Measurements from ENCODE around the gene C21orf58.
"Not testable (repeated sequence)": the region's sequence is repeated elsewhere in the genome, so short reads cannot be mapped to it uniquely, and the experiment has no call there.

Gene C21orf58

GRCh38 chr21:46323710-46324389, at the start of gene C21orf58, which contains the start of gene PCNT:
C21orf58 (minus strand) TSS chr21:46323870; CDS start chr21:46322738, 1,132 bp downstream.
PCNT (plus strand) TSS chr21:46324156; CDS start chr21:46324229, 73 bp downstream.
- peak within 1 kb of the TSS; percentile 85 to 93 for H3K4me3 ChIP-seq (ENCODE audit: low read length in 2 of 2)
- peak within 1 kb of the TSS; percentile 76 to 88 for H3K9ac ChIP-seq (ENCODE audit: low read length in 2 of 2)
- no peaks in the 10 kb centered on the region for H3K9me3 ChIP-seq (ENCODE audit: control insufficient read depth in 2 of 2, low read length in 2 of 2)
- H3K4me1 ChIP-seq (ENCODE audit: control insufficient read depth, insufficient read depth, low read length): peaks cover 19% of the 10 kb centered on the region
- H3K36me3 ChIP-seq (ENCODE audit: control insufficient read depth in 2 of 2, insufficient read depth in 2 of 2, low read length in 2 of 2): no peaks in the 10 kb centered on the region
- no peaks in the 10 kb centered on the region for H3K27me3 ChIP-seq (ENCODE audit: control insufficient read depth in 1 of 2, insufficient read depth in 2 of 2, low read length in 2 of 2)
- H3K27ac ChIP-seq (ENCODE audit: low read length): peak within 1 kb of the TSS; percentile 87

- H3K9ac ChIP-seq (ENCODE audit: low read length in 2 of 2); H3K9me3 ChIP-seq (ENCODE audit: control insufficient read depth in 2 of 2, low read length in 2 of 2); H3K4me1 ChIP-seq (ENCODE audit: control insufficient read depth, insufficient read depth, low read length); H3K27me3 ChIP-seq (ENCODE audit: control insufficient read depth in 1 of 2, insufficient read depth in 2 of 2, low read length in 2 of 2); H3K27ac ChIP-seq (ENCODE audit: low read length); H3K4me3 ChIP-seq (ENCODE audit: low read length in 2 of 2): not testable (repeated sequence)
- H3K36me3 ChIP-seq (ENCODE audit: control insufficient read depth in 2 of 2, insufficient read depth in 2 of 2, low read length in 2 of 2): peaks cover 6 to 14% of the 10 kb centered on the region in 2 donors
These were observed 49.3 kb upstream of the C21orf58 start for GRCh38 chr21:46372947-46373346.

GRCh38 chr21:46372014-46372485, 48.4 kb upstream of the C21orf58 start:
- Histone ChIP-seq H3K9me3 (ENCODE audit: control insufficient read depth in 2 of 2, low read length in 2 of 2) (no peaks in the 10 kb centered on the region), H3K4me1 (ENCODE audit: control insufficient read depth, insufficient read depth, low read length) (no peaks in the 10 kb centered on the region), H3K36me3 (ENCODE audit: control insufficient read depth in 2 of 2, insufficient read depth in 2 of 2, low read length in 2 of 2) (peaks cover 13 to 17% of the 10 kb centered on the region in 2 donors), H3K9ac (ENCODE audit: low read length in 2 of 2) (no peak overlapping the region), H3K27me3 (ENCODE audit: control insufficient read depth in 1 of 2, insufficient read depth in 2 of 2, low read length in 2 of 2) (no peaks in the 10 kb centered on the region), H3K4me3 (ENCODE audit: low read length in 2 of 2) (no peak overlapping the region), H3K27ac (ENCODE audit: low read length) (no peak overlapping the region)

- H3K9me3 ChIP-seq (ENCODE audit: control insufficient read depth in 2 of 2, low read length in 2 of 2): no peaks in the 10 kb centered on the region
- H3K36me3 ChIP-seq (ENCODE audit: control insufficient read depth in 2 of 2, insufficient read depth in 2 of 2, low read length in 2 of 2): peaks cover 17 to 23% of the 10 kb centered on the region in 2 donors
- H3K4me3 ChIP-seq (ENCODE audit: low read length in 2 of 2): no peak overlapping the region
- H3K4me1 ChIP-seq (ENCODE audit: control insufficient read depth, insufficient read depth, low read length): no peaks in the 10 kb centered on the region
- H3K27me3 ChIP-seq (ENCODE audit: control insufficient read depth in 1 of 2, insufficient read depth in 2 of 2, low read length in 2 of 2): no peaks in the 10 kb centered on the region
- no peak overlapping the region for H3K9ac ChIP-seq (ENCODE audit: low read length in 2 of 2)
- H3K27ac ChIP-seq (ENCODE audit: low read length): no peak overlapping the region
These were observed 47.7 kb upstream of the C21orf58 start for GRCh38 chr21:46371204-46372013.

GRCh38 chr21:46369520-46370235, 46.0 kb upstream of the C21orf58 start:
- Histone ChIP-seq H3K9ac (ENCODE audit: low read length in 2 of 2) (no peak overlapping the region), H3K9me3 (ENCODE audit: control insufficient read depth in 2 of 2, low read length in 2 of 2) (no peaks in the 10 kb centered on the region), H3K27me3 (ENCODE audit: control insufficient read depth in 1 of 2, insufficient read depth in 2 of 2, low read length in 2 of 2) (no peaks in the 10 kb centered on the region), H3K4me1 (ENCODE audit: control insufficient read depth, insufficient read depth, low read length) (no peaks in the 10 kb centered on the region), H3K4me3 (ENCODE audit: low read length in 2 of 2) (no peak overlapping the region), H3K36me3 (ENCODE audit: control insufficient read depth in 2 of 2, insufficient read depth in 2 of 2, low read length in 2 of 2) (peaks cover 17 to 30% of the 10 kb centered on the region in 2 donors), H3K27ac (ENCODE audit: low read length) (no peak overlapping the region)

- no peak overlapping the region for H3K4me3 ChIP-seq (ENCODE audit: low read length in 2 of 2)
- no peak overlapping the region for H3K9ac ChIP-seq (ENCODE audit: low read length in 2 of 2)
- H3K4me1 ChIP-seq (ENCODE audit: control insufficient read depth, insufficient read depth, low read length): no peaks in the 10 kb centered on the region
- H3K27me3 ChIP-seq (ENCODE audit: control insufficient read depth in 1 of 2, insufficient read depth in 2 of 2, low read length in 2 of 2): no peaks in the 10 kb centered on the region
- no peak overlapping the region for H3K27ac ChIP-seq (ENCODE audit: low read length)
- peaks cover 21 to 31% of the 10 kb centered on the region in 2 donors for H3K36me3 ChIP-seq (ENCODE audit: control insufficient read depth in 2 of 2, insufficient read depth in 2 of 2, low read length in 2 of 2)
- H3K9me3 ChIP-seq (ENCODE audit: control insufficient read depth in 2 of 2, low read length in 2 of 2): no peaks in the 10 kb centered on the region
These were observed 45.0 kb upstream of the C21orf58 start for GRCh38 chr21:46368533-46369285.

GRCh38 chr21:46366966-46367365, 43.3 kb upstream of the C21orf58 start:
- H3K36me3 ChIP-seq (ENCODE audit: control insufficient read depth in 2 of 2, insufficient read depth in 2 of 2, low read length in 2 of 2): peaks cover 30 to 36% of the 10 kb centered on the region in 2 donors
- H3K9me3 ChIP-seq (ENCODE audit: control insufficient read depth in 2 of 2, low read length in 2 of 2): no peaks in the 10 kb centered on the region
- no peaks in the 10 kb centered on the region for H3K4me1 ChIP-seq (ENCODE audit: control insufficient read depth, insufficient read depth, low read length)
- no peaks in the 10 kb centered on the region for H3K27me3 ChIP-seq (ENCODE audit: control insufficient read depth in 1 of 2, insufficient read depth in 2 of 2, low read length in 2 of 2)
- H3K9ac ChIP-seq (ENCODE audit: low read length in 2 of 2): no peak overlapping the region
- H3K4me3 ChIP-seq (ENCODE audit: low read length in 2 of 2): no peak overlapping the region
- H3K27ac ChIP-seq (ENCODE audit: low read length): no peak overlapping the region

- Histone ChIP-seq H3K36me3 (ENCODE audit: control insufficient read depth in 2 of 2, insufficient read depth in 2 of 2, low read length in 2 of 2) (peaks cover 30 to 34% of the 10 kb centered on the region in 2 donors), H3K9me3 (ENCODE audit: control insufficient read depth in 2 of 2, low read length in 2 of 2) (no peaks in the 10 kb centered on the region), H3K27me3 (ENCODE audit: control insufficient read depth in 1 of 2, insufficient read depth in 2 of 2, low read length in 2 of 2) (no peaks in the 10 kb centered on the region), H3K4me1 (ENCODE audit: control insufficient read depth, insufficient read depth, low read length) (no peaks in the 10 kb centered on the region), H3K4me3 (ENCODE audit: low read length in 2 of 2) (no peak overlapping the region), H3K27ac (ENCODE audit: low read length) (no peak overlapping the region), H3K9ac (ENCODE audit: low read length in 2 of 2) (no peak overlapping the region)
These were observed 42.9 kb upstream of the C21orf58 start for GRCh38 chr21:46366561-46366960.

- H3K4me3 ChIP-seq (ENCODE audit: low read length in 2 of 2): no peak overlapping the region
- H3K4me1 ChIP-seq (ENCODE audit: control insufficient read depth, insufficient read depth, low read length): no peaks in the 10 kb centered on the region
- H3K27ac ChIP-seq (ENCODE audit: low read length): no peak overlapping the region
- no peaks in the 10 kb centered on the region for H3K9me3 ChIP-seq (ENCODE audit: control insufficient read depth in 2 of 2, low read length in 2 of 2)
- H3K36me3 ChIP-seq (ENCODE audit: control insufficient read depth in 2 of 2, insufficient read depth in 2 of 2, low read length in 2 of 2): peaks cover 33 to 37% of the 10 kb centered on the region in 2 donors
- no peak overlapping the region for H3K9ac ChIP-seq (ENCODE audit: low read length in 2 of 2)
- no peaks in the 10 kb centered on the region for H3K27me3 ChIP-seq (ENCODE audit: control insufficient read depth in 1 of 2, insufficient read depth in 2 of 2, low read length in 2 of 2)
These were observed 42.4 kb upstream of the C21orf58 start for GRCh38 chr21:46366091-46366490.

GRCh38 chr21:46363698-46364097, 40.0 kb upstream of the C21orf58 start:
- no peak overlapping the region for H3K4me3 ChIP-seq (ENCODE audit: low read length in 2 of 2)
- no peaks in the 10 kb centered on the region for H3K27me3 ChIP-seq (ENCODE audit: control insufficient read depth in 1 of 2, insufficient read depth in 2 of 2, low read length in 2 of 2)
- H3K9me3 ChIP-seq (ENCODE audit: control insufficient read depth in 2 of 2, low read length in 2 of 2): no peaks in the 10 kb centered on the region
- H3K27ac ChIP-seq (ENCODE audit: low read length): no peak overlapping the region
- H3K9ac ChIP-seq (ENCODE audit: low read length in 2 of 2): no peak overlapping the region
- no peaks in the 10 kb centered on the region for H3K4me1 ChIP-seq (ENCODE audit: control insufficient read depth, insufficient read depth, low read length)
- H3K36me3 ChIP-seq (ENCODE audit: control insufficient read depth in 2 of 2, insufficient read depth in 2 of 2, low read length in 2 of 2): peaks cover 33 to 39% of the 10 kb centered on the region in 2 donors
